ENCODE results near the gene ITIH4.

GRCh38 chr3:52771334-52771681, 59.2 kb downstream of the ITIH4 start:
- TF ChIP-seq CTCF (IDR thresholded peaks at IDR 0.05), result no peak
- TF ChIP-seq EZH2 (IDR thresholded peaks at IDR 0.05; ENCODE audit: borderline replicate concordance, insufficient read depth, low read depth, low read length, poor library complexity, severe bottlenecking), result no peak

Measured in B cell (primary cell).